HG03108 (cell line): ENCODE data around the gene COL4A6.
"Not testable (repeated sequence)": the region's sequence is repeated elsewhere in the genome, so short reads cannot be mapped to it uniquely, and the experiment has no call there.

Experiments used
- ATAC-seq: cut with Tn5 transposase; IDR thresholded peaks from one replicate; pipeline ENCODE4 v1.9.1; 2021; ENCODE audit warnings: moderate library complexity; ENCODE audit not compliant: unreplicated experiment

COL4A6 gene

DNA sequence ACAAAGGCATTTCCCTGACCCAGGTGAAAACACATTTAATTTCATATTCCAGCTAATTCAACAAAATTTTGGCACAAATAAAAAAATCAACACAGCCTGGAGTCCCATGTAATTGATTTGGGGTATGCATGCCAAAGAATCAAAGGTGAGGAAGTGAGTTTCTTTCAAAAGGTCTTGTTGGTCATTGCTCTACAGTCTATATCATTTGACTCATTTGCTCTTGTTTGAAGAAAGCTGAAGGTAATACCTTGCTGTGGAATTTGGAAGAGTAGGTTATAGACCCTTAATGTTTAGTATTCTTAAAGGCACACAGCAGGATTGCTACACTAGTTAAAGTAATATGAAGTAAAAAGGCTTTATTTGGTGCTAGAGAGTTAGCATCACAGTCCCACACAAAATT, 25.4 kb downstream of the COL4A6 start:
- no peak for ATAC-seq

DNA sequence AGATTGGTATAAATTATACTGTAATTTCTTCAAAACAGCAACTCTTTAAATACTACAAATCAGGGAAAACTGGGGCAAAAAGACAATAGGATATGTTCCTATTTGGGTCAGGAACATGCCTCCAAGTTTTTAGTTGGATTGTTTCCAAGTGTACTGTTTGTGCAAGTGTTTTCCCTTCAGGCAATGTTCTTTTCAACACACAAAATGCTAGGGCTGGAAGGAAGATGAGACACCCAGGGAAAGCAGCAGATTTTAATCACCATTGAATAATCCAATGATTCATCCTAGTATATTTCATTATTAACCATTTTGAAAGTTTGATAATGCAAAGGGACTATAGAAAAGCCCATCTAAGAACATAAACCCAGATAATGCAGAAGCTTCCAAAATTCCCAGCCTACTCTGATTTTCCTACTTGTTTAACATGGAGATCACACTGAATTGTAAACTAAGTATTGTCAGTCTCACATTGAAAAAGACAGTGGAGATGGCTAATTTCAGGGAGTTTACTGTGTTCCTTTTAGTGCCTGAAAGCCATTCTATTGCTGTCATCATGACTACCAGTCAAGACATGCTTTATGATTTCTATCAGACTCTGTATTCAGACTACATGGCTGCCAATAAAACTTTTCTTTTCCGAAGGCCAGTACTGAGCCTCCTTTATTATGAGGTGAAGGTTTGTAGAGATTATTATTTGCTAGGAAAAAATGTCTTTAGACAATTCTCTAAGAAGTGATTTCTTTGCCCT, 38.6 kb downstream of the COL4A6 start:
- no peak for ATAC-seq

DNA sequence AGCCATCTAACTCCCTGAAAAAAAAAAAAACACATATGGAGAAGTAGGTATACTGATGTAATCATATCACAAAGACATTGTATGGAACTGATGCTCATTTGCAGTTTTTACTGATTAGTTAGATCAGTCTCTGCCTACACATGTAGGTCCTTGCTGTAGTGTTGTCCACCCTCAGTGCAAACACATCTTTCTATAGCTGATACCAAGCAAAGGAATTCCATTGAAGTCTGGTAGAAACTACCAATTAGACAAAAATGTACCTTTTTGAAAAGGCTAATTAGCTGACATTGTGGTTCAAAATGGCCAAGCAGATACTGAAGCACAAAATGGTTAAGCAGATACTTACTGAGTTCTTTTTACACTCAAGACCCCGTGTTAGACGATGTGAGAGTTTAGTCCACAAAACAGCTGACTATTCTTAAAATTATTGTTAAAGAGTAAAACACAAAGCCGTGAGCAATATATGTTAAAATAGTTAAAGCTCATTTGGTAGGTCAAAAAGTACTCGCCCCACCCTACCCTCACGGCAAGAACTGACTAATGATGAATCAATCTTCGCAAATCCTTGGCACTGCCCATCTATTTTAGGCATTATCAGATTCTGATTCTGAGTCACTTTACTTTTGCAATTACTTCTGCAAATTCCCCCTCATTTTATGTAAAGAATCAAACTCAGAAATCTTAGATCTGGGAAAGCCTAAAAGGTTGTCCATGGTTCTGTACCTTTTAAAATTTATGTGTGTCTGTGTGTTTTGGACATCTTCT, 40.4 kb downstream of the COL4A6 start:
- ATAC-seq, result no peak

DNA sequence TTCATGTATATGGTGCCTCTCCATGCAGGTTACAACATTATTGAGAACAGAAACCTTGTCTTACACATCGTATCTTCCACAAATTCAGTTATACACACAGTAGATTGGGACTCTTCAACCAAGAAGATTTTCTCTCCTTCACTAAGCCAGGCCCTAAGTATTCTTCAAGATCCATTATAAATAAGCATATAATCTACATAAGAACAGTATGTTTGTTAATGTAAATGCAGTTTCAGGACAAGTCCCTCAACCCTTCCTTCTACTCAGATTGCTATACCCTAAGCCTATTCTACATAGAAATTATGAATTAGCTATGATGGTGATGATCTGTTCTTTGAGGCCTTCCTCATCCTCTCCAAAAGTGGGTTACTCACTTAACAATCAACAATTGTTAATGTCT, 41.2 kb downstream of the COL4A6 start:
- no peak for ATAC-seq

DNA sequence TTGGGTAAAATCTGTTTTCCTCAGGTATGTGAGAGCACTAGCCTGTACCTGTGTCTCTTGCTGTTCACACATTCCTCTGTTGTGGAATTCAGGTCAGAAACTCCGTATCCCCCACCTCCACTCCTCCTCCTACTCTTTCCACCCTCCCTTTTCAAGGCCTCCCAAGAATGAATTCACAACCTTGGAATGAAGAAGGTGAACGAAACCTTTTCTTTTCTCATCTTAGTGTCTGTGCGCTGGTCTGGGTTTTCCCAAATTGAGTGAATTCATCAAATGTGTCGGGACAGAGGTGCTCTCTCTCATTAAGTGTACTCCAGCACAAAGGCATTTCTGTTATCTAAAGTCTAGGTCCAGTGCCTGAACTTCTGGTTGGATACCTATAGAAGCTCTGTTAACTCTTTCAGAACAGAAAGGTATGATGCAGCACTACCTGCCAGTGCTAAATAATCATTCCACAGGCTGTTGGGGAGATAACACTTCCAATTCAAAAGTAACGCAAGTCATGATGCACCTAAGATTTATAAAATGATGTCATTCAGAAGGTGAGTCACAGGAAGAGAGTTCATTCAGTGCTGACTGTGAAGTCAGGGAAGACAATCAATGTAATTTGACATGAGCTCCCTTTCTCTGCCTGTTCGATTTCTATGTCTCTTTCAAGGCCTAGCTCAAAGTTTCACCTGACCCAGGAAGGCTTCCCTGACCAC, 41.9 kb downstream of the COL4A6 start:
- ATAC-seq, result no peak

DNA sequence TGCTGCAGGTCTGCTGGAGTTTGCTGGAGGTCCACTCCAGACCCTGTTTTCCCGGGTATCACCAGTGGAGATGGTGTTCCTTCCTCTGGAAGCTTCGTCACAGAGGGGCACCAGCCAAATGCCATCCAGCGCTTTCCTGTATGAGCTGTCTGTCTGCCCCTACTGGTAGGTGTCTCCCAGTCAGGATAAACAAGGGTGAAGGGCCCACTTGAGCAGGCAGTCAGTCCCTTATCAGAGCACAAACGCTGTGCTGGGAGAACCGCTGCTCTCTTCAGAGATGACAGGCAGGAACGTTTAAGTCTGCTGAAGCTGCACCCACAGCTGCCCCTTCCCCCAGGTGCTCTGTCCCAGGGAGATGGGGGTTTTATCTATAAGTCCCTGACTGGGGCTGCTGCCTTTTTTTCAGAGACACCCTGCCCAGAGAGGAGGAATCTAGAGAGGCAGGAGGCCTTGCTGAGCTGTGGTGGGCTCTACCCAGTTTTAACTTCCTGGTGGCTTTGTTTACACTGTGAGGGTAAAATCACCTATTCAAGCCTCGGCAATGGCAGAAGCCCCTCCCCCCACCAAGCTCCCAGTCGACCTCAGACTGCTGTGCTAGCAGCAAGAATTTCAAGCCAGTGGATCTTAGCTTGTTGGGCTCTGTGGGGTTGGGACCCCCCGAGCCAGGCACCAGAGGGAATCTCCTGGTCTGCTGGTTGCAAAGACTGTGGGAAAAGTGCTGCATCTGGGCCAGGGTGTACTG, 47.1 kb downstream of the COL4A6 start:
- not testable (repeated sequence) for ATAC-seq

DNA sequence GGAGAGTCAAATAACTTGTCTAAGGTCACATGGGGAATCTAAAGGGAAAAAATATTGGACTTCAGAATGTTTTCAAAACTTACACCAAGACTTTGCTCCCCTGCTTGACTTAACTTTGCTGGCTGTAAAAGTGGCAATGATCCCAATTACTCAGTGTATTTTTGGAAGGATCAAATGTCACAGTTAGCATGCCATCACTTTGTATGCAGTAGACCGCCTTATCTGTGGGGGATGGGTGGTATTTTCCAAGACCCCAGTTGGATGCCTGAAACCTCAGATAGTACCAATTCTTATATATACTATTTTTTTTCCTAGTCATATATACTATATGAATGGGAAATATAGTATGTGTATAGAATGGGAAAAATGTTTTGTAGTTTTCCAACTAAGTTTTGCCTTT, 53.4 kb downstream of the COL4A6 start:
- no peak for ATAC-seq

DNA sequence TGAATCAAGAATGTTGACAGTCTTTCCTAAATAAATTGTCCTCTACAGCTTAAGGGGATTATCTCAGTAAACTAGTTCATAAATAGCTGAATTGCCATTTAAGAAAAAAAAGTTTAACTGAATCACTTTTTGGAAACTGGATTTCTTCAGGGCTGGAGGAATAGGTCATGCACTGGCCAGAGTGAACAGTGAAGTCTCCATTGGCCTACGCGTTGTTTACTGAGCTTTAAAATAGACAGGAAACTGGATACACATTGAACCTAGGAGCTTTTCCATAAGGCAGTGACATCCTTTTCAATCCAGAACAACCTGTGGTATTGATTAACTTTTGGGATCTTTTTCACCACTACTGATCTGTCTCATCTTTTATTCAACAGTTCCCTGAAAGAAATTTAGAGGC, 58.0 kb downstream of the COL4A6 start:
- ATAC-seq, result no peak

DNA sequence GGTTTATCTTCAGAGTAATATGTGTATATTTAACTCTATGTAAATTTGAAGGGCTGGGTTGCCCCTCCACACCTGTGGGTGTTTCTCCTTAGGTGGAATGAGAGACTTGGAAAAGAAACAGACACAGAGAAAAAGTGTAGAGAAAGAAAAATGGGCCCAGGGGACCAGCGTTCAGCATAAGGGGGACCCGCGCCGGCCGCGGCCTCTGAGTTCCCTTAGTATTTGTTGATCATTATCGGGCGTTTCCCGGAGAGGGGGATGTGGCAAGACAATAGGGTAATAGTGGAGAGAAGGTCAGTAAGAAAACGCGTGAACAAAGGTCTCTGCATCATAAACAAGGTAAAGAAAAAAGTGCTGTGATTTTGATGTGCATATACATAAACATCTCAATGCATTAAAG, 61.4 kb downstream of the COL4A6 start:
- ATAC-seq, result not testable (repeated sequence)

DNA sequence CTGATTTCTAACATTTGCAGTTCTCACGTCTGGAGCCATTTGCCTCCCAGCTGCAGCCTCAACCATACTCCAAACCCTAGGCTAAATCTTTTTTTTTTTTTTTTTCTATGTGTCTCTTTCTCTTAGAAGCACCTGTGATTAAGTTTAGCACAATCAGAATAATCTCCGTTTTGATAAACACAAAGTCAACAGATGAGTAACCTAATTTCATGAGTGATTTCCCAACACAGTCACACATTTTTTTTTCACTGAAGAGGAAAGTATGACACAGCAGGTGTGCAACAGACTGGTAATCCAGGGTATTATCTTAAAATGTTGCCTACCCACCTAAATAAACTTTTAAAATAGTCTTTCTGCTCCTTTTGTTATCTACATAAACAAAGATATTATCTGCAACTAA, 62.6 kb downstream of the COL4A6 start:
- ATAC-seq, result not testable (repeated sequence)

DNA sequence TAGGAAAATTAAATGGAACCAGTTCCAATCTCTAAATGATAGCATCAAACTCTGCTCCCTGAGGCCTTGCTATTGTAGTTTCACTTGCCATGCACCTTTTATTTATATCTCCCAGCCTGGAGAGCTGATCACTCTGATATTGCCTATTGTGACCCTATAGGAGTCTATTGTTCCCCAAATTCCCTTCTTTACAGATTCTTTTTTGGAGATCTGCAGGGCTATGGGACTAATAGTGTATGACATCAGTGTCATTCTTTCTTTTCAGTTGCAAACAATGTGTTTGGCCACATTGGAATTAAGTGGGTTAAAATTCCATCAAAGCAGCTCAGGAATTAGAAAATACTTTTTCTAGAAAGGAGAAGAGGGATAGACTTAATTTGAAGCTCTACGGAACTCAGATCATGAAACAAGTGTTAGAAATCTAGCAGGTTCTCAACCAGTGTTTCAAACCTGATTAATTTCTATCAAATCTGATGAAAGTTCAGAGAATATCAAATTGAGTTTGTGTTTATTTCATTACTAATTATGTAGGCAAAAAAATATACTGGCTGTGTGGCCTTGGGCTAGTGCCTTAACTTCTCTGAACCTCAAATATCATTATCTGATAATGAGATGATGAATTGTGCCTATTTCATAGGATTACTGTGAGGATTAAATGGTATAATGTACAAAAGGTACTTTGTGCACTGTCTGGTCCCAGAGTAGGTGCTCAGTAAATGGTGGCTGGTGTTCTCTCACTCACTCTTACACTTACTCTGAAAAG, 71.4 kb downstream of the COL4A6 start:
- ATAC-seq, result no peak

DNA sequence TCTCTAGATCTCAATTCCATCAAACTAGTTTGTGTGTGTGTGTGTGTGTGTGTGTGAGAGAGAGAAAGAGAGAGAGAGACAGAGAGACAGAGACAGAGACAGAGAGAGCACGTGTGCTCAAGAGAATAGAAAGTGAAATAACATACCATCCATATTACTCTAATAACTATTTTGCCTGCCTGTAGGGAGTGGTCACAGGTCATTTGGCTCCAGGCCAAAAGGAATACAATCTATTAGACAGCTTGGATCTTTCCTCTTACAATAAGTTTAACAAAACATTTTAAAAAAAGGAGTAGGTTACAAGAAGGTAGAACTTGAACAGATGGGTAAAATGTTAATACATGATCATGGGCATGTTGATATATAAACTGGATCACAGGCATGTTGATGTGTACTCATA, 76.2 kb downstream of the COL4A6 start:
- ATAC-seq, result no peak

DNA sequence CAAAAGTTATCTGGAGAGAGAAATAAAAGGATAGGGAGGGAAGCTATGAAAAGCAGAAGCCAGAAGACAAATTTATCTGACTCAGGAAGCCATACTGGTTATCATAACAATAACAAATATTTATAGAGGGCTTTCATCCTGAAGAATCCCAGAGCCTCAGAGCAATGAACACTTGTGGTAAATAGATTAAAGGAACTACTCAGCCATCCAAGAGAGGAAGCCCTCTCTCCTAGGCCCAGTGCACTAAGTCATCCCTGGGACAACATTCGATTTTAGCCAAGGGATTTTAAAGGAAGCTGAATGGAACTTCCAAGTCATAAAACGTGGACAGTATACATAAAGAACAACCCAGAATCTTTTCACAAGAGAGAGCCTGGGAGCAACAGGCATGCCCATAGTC, 76.9 kb downstream of the COL4A6 start:
- no peak for ATAC-seq

DNA sequence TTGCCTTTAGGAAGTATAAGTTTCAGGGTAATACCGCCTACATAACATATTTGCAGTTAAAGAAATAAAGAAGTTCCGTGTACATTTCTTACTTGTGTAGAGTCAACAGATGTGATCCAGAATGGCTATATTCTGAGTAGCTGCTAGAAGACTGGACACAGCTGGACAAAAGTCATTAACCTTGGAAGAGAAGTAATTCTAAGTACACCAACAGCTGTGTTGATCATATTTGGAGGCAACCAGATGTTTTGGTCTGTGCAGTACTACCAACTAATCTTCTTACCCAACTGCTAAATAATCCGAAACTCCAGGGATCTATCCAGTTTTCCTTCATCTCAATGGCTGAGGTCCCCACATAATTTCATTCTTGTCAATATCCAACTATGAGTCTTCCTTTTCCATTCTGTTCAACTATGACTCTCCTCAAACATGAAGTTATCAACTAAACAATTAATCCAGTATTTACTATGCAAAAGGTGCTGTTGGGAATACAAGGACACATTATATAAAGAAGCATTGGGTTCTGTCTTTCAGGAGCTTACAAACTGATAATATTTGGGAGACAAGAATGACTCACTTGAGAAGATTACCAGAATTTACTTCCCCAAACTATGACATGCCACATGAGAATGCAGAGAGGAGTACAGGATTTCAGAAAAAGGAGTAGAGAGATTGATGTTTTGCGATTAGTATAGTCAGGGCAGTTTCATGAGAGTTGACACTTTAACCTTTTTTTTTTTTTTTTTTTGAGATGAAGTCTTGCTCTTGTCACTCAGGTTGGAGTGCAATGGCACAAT, 78.2 kb downstream of the COL4A6 start:
- no peak for ATAC-seq

DNA sequence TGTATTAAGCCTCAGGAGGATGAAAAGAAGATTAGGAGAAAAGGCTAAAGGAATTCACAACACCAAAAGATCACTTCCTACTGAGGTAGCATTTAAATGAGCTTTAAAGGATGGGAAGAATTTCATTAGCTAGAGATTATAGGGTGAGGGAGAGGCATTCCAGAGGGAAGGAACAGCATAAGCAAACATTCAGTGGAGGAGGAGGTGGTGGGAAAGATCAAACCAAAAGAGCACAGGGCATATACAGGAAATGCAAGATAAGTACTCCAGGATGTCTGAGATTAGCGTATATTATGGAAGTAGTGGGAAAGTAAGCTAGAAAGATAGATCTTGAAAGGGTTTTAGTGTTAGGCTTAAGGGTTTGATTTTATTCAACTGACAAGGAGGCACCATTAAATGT, 84.8 kb downstream of the COL4A6 start:
- ATAC-seq, result no peak

DNA sequence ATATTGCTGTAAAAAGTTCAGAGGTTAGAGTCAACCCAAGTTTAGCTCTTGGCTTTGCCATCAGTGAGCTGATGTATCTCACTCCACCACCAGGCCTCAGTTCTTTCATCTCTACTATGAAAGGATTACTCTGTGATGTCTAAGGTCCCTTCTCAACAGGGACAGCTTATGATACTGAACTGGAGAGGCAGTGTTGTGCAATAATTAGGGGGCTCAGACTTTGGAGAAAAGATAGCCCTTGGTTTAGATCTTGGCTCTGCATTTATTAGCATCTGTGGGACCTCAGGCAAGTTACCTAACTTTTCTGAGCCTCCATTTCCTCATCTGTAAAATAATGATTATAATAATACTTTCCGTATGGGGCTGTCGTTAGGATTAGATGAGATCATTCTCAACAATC, 89.0 kb downstream of the COL4A6 start:
- ATAC-seq, result no peak

DNA sequence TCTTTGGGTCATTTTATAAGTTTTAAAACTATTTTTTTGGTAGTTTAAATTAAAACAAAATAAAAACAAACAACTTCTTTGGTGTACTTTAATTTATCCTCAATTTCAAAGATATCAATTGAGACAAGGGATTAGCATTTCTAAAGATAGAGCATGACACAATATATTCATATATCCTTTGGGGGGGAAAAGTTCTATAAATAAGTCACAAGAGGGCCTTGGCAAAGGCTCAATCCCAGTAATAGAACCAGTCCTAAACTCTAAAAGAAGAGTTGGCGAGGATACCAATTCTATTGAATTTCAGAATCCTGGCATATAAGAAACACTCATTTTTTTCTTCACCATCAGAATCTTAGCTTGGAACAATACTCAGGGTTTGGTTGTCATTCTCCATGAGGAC, 89.7 kb downstream of the COL4A6 start:
- ATAC-seq, result no peak

DNA sequence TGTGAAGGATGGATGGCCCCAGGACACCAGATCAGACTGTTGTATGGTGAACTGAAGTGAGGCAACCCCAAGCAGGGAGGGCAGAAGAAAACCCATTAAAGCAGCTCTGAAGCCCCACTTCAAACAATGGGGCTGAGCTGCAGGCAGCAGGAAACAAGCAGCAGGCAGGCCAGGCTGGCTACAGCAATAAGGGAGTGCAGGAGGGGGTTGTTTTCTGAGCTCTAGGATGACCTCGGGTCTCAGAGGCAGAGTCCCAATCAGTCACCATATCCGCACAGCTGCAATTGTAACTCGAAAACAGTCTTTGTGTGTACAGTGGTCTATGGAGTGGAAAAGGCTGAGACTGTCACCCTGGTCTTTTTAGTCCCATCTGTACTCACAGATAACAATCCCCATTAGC, 90.4 kb downstream of the COL4A6 start:
- ATAC-seq, result no peak

DNA sequence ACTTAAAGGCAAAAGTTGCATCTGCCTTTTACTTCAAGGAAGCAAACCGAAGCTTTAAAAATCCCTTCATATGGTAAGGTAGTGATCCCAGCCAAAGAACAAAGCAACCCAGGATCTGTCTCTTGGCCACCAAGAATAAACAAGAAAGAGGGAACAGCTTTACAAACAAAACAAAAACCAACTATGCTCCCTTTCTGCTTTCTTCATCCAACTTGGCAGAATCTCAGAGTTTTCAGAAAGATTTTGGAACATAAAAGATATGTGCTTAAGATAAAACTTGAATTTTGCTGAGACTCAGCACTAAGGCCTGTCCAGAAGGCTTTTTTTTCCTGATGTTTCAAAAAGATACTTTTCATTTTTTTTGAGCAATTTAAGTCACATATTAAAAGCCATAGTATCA, 94.0 kb downstream of the COL4A6 start:
- ATAC-seq, result no peak

DNA sequence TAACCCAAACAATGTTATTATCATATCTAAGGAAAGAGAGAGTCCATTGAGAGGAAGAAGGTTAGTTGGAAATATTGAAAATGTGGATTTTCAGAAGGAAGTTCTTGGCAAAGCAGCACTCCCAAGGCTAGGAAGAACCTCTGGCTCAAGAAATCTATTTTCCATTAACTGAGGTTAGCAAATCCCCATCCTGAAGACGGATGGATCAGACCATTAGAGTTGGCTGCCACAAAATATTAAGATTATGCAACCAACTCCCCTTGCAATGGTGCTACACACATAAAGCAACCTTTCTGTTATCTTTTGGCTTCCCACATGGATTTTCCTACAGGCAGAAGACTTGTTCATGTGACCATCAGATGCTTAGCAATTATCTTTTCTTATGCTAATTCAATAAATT, 96.3 kb downstream of the COL4A6 start:
- no peak for ATAC-seq
